Measurements from ENCODE around the gene CPA5.

Gene CPA5

GRCh38 chr7:130380861-130381455 is 36.3 kb downstream of the CPA5 start:
- DNase-seq: no peak

GRCh38 chr7:130381468-130382312 is 37.1 kb downstream of the CPA5 start:
- no peak for DNase-seq

DNA sequence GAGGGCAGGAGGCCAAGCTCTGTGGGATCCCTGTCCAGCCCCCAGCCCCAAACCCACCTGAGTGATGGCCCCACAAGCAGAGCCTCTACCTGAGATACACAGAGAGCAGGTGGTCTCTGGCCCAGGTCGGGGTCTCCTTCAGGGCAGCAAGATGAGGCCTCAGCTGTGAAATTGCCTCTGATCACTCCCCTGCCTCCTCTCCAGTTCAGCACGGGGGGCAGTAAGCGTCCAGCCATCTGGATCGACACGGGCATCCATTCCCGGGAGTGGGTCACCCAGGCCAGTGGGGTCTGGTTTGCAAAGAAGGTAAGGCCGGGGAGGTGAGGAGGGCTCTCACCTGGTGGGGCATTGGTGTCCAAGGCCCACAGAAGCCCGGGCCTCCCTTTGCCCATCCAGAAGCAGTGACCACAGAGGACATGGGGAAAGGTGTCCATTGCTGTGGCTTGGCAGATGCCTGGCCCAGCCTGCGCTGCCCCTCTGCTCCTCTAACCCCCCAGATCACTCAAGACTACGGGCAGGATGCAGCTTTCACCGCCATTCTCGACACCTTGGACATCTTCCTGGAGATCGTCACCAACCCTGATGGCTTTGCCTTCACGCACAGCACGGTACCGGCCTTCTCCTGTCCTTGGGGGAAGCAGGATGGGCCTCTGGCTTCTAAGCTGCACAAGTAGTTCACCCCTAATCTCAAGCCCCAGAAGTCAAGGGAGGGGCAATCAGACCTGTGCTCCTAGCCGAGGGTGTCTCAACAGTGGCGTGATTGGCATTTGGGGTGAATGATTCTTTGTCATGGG is 38.8 kb downstream of the CPA5 start:
- DNase-seq: no peak

GRCh38 chr7:130384371-130384801 is 39.8 kb downstream of the CPA5 start:
- peak; percentile 23 for DNase-seq

- no peak for DNase-seq
Measured at GRCh38 chr7:130384841-130385599, 40.4 kb downstream of the CPA5 start.

- no peak for DNase-seq
Measured at GRCh38 chr7:130385600-130386066, 41.0 kb downstream of the CPA5 start.

- DNase-seq: no peak
Measured at GRCh38 chr7:130386876-130387275, 42.3 kb downstream of the CPA5 start.

- DNase-seq: no peak
Measured at GRCh38 chr7:130387306-130387627, 42.7 kb downstream of the CPA5 start.

DNA sequence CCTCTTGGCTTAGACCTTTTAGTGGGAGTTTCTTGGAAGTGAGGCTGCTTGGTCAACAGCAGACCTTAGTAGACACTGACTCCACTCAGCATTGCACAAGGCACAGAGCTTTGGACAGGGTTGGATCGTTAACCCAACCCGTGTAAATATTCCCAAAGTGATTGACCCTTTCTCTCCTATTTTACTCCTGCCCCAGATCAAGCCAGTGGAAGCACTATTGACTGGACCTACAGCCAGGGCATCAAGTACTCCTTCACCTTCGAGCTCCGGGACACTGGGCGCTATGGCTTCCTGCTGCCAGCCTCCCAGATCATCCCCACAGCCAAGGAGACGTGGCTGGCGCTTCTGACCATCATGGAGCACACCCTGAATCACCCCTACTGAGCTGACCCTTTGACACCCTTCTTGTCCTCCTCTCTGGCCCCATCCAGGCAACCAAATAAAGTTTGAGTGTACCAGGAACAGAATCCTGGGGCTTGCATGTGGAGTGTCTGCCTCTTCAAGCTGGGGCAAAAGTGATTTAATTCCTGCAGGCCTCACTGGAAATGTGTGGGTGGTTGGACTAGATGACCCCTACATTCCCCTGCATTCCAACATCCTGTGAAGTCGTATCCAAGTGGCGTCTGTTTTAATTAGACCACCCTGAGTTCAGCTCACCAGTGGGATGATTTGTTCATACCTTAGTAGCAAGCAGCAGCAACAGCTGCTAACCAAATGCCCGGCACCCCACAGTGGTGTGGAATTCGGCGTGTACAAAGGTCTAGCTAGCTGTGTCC is 43.2 kb downstream of the CPA5 start:
- no peak for DNase-seq

GRCh38 chr7:130388671-130389070 is 44.1 kb downstream of the CPA5 start:
- DNase-seq: no peak

GRCh38 chr7:130390486-130390885 is 45.9 kb downstream of the CPA5 start:
- peak; percentile 9 for DNase-seq

- DNase-seq: no peak
Measured at GRCh38 chr7:130393101-130393561, 48.5 kb downstream of the CPA5 start.

DNA sequence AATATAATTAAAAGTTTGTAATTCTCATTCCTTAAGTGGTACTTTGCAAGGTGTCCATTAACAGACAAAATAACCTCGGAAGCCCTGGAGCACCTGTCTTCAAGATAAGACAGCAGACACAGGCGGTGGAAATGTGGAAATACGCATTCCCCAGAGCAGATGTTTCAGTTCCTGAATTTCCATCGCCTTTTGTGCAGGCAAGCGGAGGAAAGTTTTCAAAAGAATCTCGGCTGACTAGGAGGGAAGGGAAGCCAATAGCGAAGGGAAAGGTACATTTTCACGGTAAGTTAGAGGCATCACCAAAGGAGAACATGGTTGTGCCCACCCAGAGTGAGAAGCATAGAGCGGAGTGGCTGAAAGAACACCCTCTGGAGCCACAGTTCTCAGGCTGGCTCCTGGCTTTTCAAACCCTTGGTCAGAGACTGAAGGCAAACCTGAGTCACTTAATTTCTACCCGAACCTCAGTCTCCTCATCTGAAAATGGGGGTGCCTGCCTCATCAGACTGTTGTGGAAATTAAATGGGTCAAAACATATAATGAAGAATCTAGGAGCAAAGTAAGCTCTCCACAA is 49.3 kb downstream of the CPA5 start:
- peak; percentile 40 for DNase-seq

GRCh38 chr7:130394421-130395195 is 50.0 kb downstream of the CPA5 start:
- no peak for DNase-seq

GRCh38 chr7:130395421-130395820 is 50.8 kb downstream of the CPA5 start:
- no peak for DNase-seq

DNA sequence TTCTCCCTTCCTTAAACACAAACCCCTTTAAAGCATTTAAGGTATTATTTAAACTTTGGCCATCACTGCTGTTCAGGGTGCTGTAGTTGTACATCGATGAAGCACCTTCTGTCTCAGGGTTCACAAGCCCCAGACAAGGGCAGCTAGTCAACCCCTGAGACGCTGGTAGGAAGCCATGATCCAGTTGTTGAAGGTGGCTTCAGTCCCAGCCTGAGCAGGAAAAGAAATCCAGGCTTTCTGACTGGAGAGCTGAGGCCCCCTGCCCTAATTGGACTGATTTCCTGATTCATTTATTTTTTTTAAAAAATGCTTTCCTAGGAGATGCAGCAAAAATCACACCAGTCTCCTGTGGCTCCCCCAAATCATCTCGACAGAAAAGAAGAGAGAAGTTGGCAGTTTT is 51.5 kb downstream of the CPA5 start:
- no peak for DNase-seq

GRCh38 chr7:130397051-130397757 is 52.6 kb downstream of the CPA5 start:
- no peak for DNase-seq

DNA sequence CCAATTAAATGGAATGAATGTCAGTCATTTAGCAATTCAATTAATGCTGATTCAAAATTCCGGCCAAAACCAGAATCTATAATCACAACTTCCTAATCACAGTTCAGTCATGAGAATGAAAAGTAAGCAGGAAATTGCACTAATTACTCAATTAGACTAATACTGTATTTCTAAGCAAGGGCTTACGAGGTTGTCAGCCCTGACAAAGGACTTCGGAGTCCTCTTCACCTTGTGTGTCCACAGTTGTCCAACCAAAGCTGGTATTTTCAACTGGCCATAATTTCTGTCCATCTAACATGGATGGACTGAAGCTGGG is 53.1 kb downstream of the CPA5 start:
- DNase-seq: no peak

GRCh38 chr7:130398526-130399090 is 54.0 kb downstream of the CPA5 start:
- DNase-seq: no peak

DNA sequence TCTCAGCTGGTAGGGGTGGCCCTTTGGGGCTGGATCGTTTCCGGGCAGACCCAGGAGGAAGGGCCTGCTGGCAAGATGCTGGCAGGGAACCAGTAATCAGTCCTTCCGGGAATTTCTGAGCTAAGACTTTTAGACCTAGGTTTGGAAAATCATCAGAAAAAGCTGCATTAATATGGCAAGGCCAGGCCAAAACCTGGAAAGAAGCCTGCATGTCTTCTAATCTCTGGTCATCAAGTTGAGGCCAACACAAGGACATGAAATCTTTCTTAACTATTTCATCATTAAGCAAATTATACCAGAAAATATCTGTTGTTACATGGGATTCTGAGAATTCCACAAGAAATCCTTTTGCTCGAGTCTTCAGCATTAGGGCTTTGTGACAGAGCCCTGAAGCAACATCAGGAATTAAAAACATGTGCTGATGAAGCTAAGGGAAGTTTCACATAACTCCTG is 55.5 kb downstream of the CPA5 start:
- no peak for DNase-seq
